HepG2 (cell line): ENCODE measurements around the gene CHST6. TPM values are rescaled to one million over a fixed set of nuclear protein-coding genes. Genes with fewer than 3 reads are reported as not detected.
"Not testable (repeated sequence)": the region's sequence is repeated elsewhere in the genome, so short reads cannot be mapped to it uniquely, and the experiment has no call there.

Experiments
- ATF5 ChIP-seq: sonication (generic); formaldehyde crosslinking; IDR thresholded peaks from 2 replicates; pipeline ENCODE4 v1.4.0; 2020; ENCODE audit warnings: mild to moderate bottlenecking, low read depth, missing genetic modification reagents
- CCDC6 ChIP-seq: sonication (generic); formaldehyde crosslinking; IDR thresholded peaks from 2 replicates; pipeline ENCODE4 v1.8.1; 2022; ENCODE audit warnings: mild to moderate bottlenecking, missing genetic modification reagents, moderate library complexity
- CREB1 ChIP-seq, 2 experiments: fragments of 450-650 bp in 1 of 2; IDR thresholded peaks; 2 replicates each; pipeline ENCODE4 v1.6.1; 2016 to 2017; ENCODE audit warnings: control low read depth in 1 of 2, mild to moderate bottlenecking in 1 of 2, missing compliant biosample characterization in 1 of 2, missing genetic modification characterization in 1 of 2
- FOXP1 ChIP-seq, 2 experiments: fragments of 450-650 bp in 1 of 2; IDR thresholded peaks; 2 replicates each; pipeline ENCODE4 v1.6.1; 2017 to 2018; ENCODE audit warnings: antibody characterized with exemption in 1 of 2
- HOMEZ ChIP-seq: IDR thresholded peaks from 2 replicates; pipeline ENCODE4 v1.6.1; 2016; ENCODE audit warnings: low read depth
- IRF9 ChIP-seq: sonication (generic); formaldehyde crosslinking; IDR thresholded peaks from 2 replicates; pipeline ENCODE4 v1.8.0; 2022; ENCODE audit warnings: missing genetic modification reagents, mild to moderate bottlenecking, borderline replicate concordance
- MIXL1 ChIP-seq: IDR thresholded peaks from 2 replicates; pipeline ENCODE4 v1.6.1; 2016
- NKX3-1 ChIP-seq: sonication (generic); formaldehyde crosslinking; IDR thresholded peaks from 2 replicates; pipeline ENCODE4 v1.5.0; 2020; ENCODE audit warnings: missing genetic modification reagents
- RAD21 ChIP-seq: fragments of 450-650 bp; formaldehyde crosslinking; IDR thresholded peaks from 2 replicates; pipeline ENCODE4 v1.5.0; 2020; ENCODE audit warnings: mild to moderate bottlenecking
- SMARCC2 ChIP-seq: fragments of 450-650 bp; IDR thresholded peaks from 2 replicates; pipeline ENCODE4 v1.6.1; 2017; ENCODE audit warnings: antibody characterized with exemption, mild to moderate bottlenecking
- TEAD3 ChIP-seq: optimal IDR thresholded peaks from 2 replicates; pipeline ENCODE3; 2016; ENCODE audit warnings: borderline replicate concordance
- WIZ ChIP-seq: sonication (generic); formaldehyde crosslinking; IDR thresholded peaks from 2 replicates; pipeline ENCODE4 v1.5.1; 2020; ENCODE audit warnings: mild to moderate bottlenecking, missing genetic modification reagents
- ZBTB33 ChIP-seq: sonication (generic); formaldehyde crosslinking; IDR thresholded peaks from 2 replicates; pipeline ENCODE4 v1.4.0; 2020; ENCODE audit warnings: missing genetic modification reagents
- ZNF280D ChIP-seq: sonication (generic); formaldehyde crosslinking; IDR thresholded peaks from 2 replicates; pipeline ENCODE4 v1.5.1; 2020; ENCODE audit warnings: mild to moderate bottlenecking, missing genetic modification reagents
- ZNF691 ChIP-seq: sonication (generic); formaldehyde crosslinking; IDR thresholded peaks from 2 replicates; pipeline ENCODE4 v1.4.0; 2020; ENCODE audit warnings: missing genetic modification reagents, low read depth, mild to moderate bottlenecking, borderline replicate concordance
- ZNF7 ChIP-seq: IDR thresholded peaks from 2 replicates; pipeline ENCODE4 v1.6.1; 2016; ENCODE audit warnings: missing biosample characterization, missing genetic modification reagents
- polyA plus RNA-seq, 8 experiments: library from polyadenylated mRNA; depleted of rRNA in 3 of 8; stranded (reverse) in 7 of 8; unstranded in 1 of 8; fragments of >200 nt; fragmentation: Illumina TruSeq in 4 of 8; extraction: Trizol in 4 of 8; gene quantifications; 2 replicates each; pipeline versions ENCODE4 v1.2.1 to v1.2.3, GENCODE V29; 2011 to 2016; ENCODE audit warnings: low read depth in 4 of 8, missing spikeins in 1 of 8, mixed read lengths in 1 of 8; ENCODE audit not compliant: insufficient read depth in 1 of 8
- total RNA-seq, 5 experiments: library from RNA; depleted of rRNA; stranded (reverse); fragments of >200 nt; fragmentation: Illumina TruSeq; extraction: Trizol; gene quantifications; 2 replicates each; pipeline ENCODE4 v1.2.3, GENCODE V29; 2016; ENCODE audit warnings: low read depth in 1 of 5

The CHST6 gene
- total and polyA plus RNA-seq, 2 of the 13 experiments (the other 11 are each of a cell fraction or from before 2014, with no cell fraction given), result 0.18 to 0.91 TPM

- TF ChIP-seq RAD21 (0 out of 2 replicates have a peak, but pooled peaks have one; percentile 7), ZNF691 (CRISPR knock-in tag) (0 out of 2 replicates have a peak, but pooled peaks have one; percentile 40), SMARCC2 (0 out of 2 replicates have a peak, but pooled peaks have one; percentile 11), ZNF7 (CRISPR knock-in tag) (0 out of 2 replicates have a peak, but pooled peaks have one; percentile 8), WIZ (CRISPR knock-in tag) (peak; percentile 26; the same call in 1 of the 2 replicates), ZBTB33 (CRISPR knock-in tag) (peak; percentile 59), ATF5 (CRISPR knock-in tag) (0 out of 2 replicates have a peak, but pooled peaks have one; percentile 47), MIXL1 (CRISPR knock-in tag) (peak; percentile 33; the same call in 1 of the 2 replicates), NKX3-1 (CRISPR knock-in tag) (0 out of 2 replicates have a peak, but pooled peaks have one; percentile 44), TEAD3 (peak; percentile 94), HOMEZ (CRISPR knock-in tag) (peak; percentile 46; the same call in 1 of the 2 replicates), CCDC6 (CRISPR knock-in tag) (0 out of 2 replicates have a peak, but pooled peaks have one; percentile 45), ZNF280D (peak; percentile 60; the same call in 1 of the 2 replicates), CREB1 (CRISPR knock-in tag; IDR thresholded peaks at IDR 0.05) (peak; percentile 66; the same call in 1 of the 2 replicates), FOXP1 (CRISPR knock-in tag; IDR thresholded peaks at IDR 0.05) (0 out of 2 replicates have a peak, but pooled peaks have one; percentile 16), IRF9 (CRISPR knock-in tag) (0 out of 2 replicates have a peak, but pooled peaks have one; percentile 61)
- TF ChIP-seq CREB1, FOXP1 (IDR thresholded peaks at IDR 0.05): not testable (repeated sequence)
Measured at GRCh38 chr16:75424105-75424762, 71.0 kb downstream of the CHST6 start (continued).
